H1 (cell line): ENCODE data around the gene GLRA2.

Source experiments
- BRCA1 ChIP-seq: IDR thresholded peaks from 2 replicates; pipeline ENCODE4 v1.6.1; 2012; ENCODE audit warnings: low read depth, low read length, improper control_type of control experiment
- EZH2 ChIP-seq: fragments of 200-600 bp; sonication (generic); IDR thresholded peaks from 2 replicates; pipeline ENCODE4 v1.7.1; 2012; ENCODE audit warnings: low read depth, mild to moderate bottlenecking, moderate library complexity, low read length, inconsistent platforms; ENCODE audit not compliant: severe bottlenecking
- KDM1A ChIP-seq: fragments of 200-600, 300-600 bp; sonication (generic); IDR thresholded peaks from 2 replicates; pipeline ENCODE4 v1.7.1; 2016; ENCODE audit warnings: mild to moderate bottlenecking, low read length, borderline replicate concordance
- NANOG ChIP-seq: IDR thresholded peaks from 2 replicates; pipeline ENCODE4 v1.6.1; 2011; ENCODE audit warnings: low read length, low read depth, mild to moderate bottlenecking, inconsistent platforms; ENCODE audit not compliant: insufficient read depth, poor library complexity, severe bottlenecking
- NRF1 ChIP-seq: IDR thresholded peaks from 2 replicates; pipeline ENCODE4 v1.6.1; 2011; ENCODE audit warnings: mild to moderate bottlenecking, low read depth, low read length, improper control_type of control experiment
- POLR2AphosphoS5 ChIP-seq: IDR thresholded peaks from 2 replicates; pipeline ENCODE4 v1.6.1; 2011; ENCODE audit warnings: low read depth, low read length
- RAD21 ChIP-seq, 2 experiments: IDR thresholded peaks in 1 of 2; conservative IDR thresholded peaks in 1 of 2; 2 replicates each; pipeline ENCODE4 v1.6.1; 2011; ENCODE audit warnings: low read depth in 2 of 2, low read length in 2 of 2, improper control_type of control experiment in 1 of 2, inconsistent platforms in 1 of 2, mild to moderate bottlenecking in 1 of 2, moderate library complexity in 1 of 2
- SIX5 ChIP-seq: IDR thresholded peaks from 2 replicates; pipeline ENCODE4 v1.6.1; 2011; ENCODE audit warnings: mild to moderate bottlenecking, low read depth, low read length
- SUZ12 ChIP-seq: fragments of 200-600 bp; sonication (generic); IDR thresholded peaks from 2 replicates; pipeline ENCODE4 v1.6.1; 2012; ENCODE audit warnings: mild to moderate bottlenecking, inconsistent platforms, low read length, moderate library complexity, mixed read lengths
- TBP ChIP-seq: IDR thresholded peaks from 2 replicates; pipeline ENCODE4 v1.6.1; 2011; ENCODE audit warnings: low read depth, low read length, improper control_type of control experiment
- ZNF274 ChIP-seq: IDR thresholded peaks from 2 replicates; pipeline ENCODE4 v1.7.0; 2012; ENCODE audit warnings: low read length, borderline replicate concordance; ENCODE audit errors: extremely low read depth
- TF ChIP-seq, protein P1 (sequence below), 3 experiments: IDR thresholded peaks; 1 replicate in 2 of 3; 2 replicates in 1 of 3; pipeline versions ENCODE4 v1.5.1 to v1.6.1; 2011; ENCODE audit warnings: low read length in 3 of 3, mild to moderate bottlenecking in 3 of 3, inconsistent platforms in 2 of 3, low read depth in 1 of 3, moderate library complexity in 1 of 3; ENCODE audit not compliant: insufficient read depth in 1 of 3; ENCODE audit errors: control extremely low read depth in 1 of 3
- TF ChIP-seq, protein P2 (sequence below): IDR thresholded peaks from 2 replicates; pipeline ENCODE4 v1.6.1; 2012; ENCODE audit warnings: inconsistent platforms

DNA sequence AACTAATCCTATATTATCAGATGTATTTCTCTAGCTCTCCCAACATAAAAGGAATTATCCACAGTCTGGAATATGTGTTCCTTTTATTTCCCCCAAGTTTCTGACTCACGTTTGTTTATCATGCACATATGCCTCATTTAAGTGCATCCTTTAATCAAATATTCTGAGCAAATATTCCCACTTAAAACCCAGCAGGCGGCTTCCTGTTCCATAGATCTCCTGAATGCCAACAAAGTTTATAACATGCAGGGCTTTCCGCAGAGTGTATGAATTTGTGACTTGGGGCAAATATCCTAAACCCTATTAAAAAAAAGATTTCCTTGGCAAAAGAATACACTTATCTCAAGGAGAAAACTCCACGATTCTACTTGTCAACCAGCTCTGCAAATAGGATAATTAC lies 16.9 kb downstream of the GLRA2 start:
- no peak for TF ChIP-seq SIX5
- TF ChIP-seq, protein P1, sequence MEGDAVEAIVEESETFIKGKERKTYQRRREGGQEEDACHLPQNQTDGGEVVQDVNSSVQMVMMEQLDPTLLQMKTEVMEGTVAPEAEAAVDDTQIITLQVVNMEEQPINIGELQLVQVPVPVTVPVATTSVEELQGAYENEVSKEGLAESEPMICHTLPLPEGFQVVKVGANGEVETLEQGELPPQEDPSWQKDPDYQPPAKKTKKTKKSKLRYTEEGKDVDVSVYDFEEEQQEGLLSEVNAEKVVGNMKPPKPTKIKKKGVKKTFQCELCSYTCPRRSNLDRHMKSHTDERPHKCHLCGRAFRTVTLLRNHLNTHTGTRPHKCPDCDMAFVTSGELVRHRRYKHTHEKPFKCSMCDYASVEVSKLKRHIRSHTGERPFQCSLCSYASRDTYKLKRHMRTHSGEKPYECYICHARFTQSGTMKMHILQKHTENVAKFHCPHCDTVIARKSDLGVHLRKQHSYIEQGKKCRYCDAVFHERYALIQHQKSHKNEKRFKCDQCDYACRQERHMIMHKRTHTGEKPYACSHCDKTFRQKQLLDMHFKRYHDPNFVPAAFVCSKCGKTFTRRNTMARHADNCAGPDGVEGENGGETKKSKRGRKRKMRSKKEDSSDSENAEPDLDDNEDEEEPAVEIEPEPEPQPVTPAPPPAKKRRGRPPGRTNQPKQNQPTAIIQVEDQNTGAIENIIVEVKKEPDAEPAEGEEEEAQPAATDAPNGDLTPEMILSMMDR (IDR thresholded peaks at IDR 0.05; ENCODE audit: control extremely low read depth in 1 of 3, insufficient read depth in 1 of 3, low read depth in 1 of 3, low read length in 3 of 3), result no peak
- no peak for TF ChIP-seq KDM1A
- no peak for TF ChIP-seq POLR2AphosphoS5
- TF ChIP-seq TBP, result no peak
- TF ChIP-seq SUZ12, result no peak
- TF ChIP-seq ZNF274, result no peak
- TF ChIP-seq NANOG, result no peak
- no peak for TF ChIP-seq NRF1
- TF ChIP-seq EZH2, result no peak
- TF ChIP-seq RAD21 (IDR thresholded peaks at IDR 0.05 in 1 of 2, conservative IDR thresholded peaks at IDR 0.05 in 1 of 2; ENCODE audit: low read depth in 2 of 2, low read length in 2 of 2), result no peak
- TF ChIP-seq, protein P2, sequence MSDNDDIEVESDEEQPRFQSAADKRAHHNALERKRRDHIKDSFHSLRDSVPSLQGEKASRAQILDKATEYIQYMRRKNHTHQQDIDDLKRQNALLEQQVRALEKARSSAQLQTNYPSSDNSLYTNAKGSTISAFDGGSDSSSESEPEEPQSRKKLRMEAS, result no peak
- TF ChIP-seq BRCA1, result no peak
